Measurements from ENCODE around the gene FPR1.

The FPR1 gene

DNA sequence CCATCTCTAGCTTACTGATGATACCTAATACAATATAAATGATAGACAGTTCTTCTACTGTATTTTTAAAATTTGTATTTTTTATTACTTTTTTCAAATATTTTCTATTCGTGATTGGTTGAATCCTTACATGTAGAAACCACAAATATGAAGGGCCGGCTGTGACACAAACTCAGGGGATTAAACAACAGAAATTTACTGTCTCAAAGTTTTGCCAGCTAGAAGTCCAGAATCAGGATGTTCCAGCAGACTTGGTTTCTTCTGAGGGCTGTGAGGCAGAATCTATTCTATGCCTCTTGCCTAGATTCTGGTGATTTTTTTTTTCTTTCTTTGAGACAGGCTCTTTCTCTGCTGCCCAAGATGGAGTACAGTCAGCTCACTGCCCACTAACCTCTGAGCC, 13.8 kb downstream of the FPR1 start:
- DNase-seq (ENCODE audit: low read depth, low spot score) = no peak

DNA sequence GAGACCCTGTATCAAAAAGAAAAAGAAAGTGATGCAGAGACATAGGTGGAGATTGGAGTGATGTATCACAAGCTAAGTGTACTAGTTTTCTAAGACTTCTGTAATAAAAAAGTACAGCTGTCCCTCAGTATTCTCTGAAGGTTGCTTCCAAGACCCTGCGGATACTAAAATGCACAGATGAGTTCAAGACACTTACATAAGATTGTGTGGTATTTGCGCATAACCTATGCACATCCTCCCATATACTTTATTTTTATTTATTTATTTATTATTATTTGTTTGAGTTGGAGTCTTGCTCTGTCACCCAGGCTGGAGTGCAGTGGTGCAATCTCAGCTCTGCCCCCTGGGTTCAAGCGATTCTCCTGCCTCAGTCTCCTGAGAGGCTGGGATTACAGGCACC, 14.3 kb downstream of the FPR1 start:
- DNase-seq (ENCODE audit: low read depth, low spot score) = no peak

DNA sequence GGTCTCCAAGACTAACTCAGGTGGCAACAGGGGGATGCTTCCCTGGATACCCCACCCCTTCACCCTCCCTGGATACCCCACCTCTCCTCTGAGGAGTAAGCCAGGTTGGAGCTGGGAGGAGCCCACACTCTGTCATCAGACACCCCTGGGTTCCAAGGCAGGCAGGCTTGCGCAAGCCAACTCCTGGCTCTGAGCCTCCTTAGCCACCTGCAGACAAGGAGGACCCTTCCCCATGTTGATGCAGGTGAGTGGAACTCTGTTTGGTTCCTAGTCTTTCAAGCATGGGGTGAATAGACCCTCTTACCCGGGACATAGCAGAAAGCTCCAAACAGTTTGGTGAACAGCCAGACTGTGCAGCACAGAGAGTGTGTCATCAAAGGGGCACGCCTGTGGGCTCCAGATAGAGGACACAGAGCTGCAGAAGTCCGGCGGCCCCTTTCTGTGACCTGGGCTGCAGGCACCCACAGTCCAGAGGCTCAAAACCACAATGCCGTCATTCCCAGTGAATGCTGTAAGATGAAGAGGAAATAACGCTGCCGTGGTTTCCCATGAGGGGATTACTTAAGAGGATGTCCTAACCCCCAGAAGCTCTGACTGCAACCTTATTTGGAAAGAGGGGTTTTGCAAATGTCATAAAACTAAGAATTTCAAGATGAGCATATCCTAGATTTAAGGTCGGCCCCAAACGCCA, 15.8 kb downstream of the FPR1 start:
- no peak for DNase-seq (ENCODE audit: low read depth, low spot score)

DNA sequence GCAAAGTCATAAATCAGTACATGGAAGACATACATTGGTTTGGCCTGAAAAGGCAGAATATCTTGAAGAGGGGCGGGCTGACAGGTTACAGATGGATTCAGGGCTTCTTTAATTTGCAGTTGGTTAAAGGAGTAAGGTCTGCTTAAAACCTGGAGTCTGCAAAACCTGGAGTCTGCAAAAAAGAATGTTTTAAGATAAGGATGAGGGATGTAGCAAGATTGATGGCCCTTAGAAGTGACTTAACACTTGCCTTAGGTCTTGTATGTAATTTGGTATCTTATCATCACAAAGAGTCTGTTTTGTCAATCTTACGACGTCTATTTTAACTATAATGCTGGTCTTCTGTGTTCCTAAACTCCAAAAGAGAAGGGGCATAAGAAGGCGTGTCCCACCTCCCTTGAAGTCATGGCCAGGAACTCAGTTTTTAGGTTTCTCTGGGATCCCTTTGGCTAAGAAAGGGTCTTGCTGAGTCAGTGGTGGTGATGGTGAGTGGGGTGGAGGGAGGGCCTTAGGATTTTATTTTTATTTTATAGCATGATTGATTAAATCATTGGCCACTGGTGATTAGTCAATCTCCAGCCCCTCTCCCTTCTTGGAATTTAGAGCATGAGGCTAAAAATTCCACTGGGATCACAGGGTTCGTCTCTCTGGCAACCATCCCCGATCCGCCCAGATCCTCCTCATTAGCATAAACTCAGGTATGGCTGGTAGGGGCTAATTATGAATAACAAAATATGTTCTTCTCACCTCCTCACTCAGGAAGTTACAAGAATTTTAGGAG, 17.7 kb downstream of the FPR1 start:
- peak; percentile 61 for DNase-seq (ENCODE audit: low read depth, low spot score)

DNA sequence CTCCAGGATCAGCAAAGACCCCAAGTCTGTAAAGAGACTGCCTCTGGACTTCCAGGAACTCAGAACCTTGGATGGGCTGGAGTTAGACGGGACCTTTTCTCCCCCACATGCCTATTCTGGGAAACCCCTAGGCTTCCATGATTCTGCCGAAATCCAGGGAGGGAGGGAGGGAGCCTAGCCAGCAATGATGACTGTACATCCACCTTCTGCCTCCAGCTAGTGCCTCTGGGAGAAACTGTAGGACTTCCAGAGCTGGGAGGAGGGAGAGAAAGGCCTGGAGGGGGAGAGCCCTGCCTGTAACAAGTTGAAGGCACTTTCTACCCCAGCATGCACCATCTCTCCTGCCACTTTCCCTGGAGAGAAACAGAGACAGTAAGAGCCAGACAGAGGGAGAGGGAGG, 21.9 kb downstream of the FPR1 start:
- no peak for DNase-seq (ENCODE audit: low read depth, low spot score)

DNA sequence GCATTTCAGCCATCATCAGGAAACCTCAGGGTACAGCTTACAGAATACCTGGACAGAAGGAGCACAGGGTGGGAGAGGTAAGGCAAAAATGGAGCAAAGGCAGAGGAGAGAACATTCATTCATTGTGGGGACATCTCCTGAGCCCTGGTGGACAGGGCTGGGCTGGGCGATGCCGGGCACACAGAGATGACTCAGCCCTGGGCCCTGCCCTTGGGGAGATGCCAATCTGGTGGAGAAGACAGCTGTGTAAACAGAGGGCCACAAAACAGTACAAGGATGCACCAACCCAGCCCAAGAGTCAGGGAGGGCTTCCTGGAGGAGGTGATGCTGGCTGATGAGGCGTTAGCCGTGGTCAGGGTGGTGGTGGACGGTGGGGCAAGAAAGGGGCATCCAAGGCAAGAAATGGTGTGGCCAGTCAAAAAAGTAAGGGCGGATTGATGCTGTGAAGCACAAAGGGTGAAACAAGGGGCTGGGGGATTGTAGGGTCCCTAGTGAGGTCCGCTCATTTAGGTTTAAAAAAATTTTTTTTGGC, 24.3 kb downstream of the FPR1 start:
- no peak for DNase-seq (ENCODE audit: low read depth, low spot score)

DNA sequence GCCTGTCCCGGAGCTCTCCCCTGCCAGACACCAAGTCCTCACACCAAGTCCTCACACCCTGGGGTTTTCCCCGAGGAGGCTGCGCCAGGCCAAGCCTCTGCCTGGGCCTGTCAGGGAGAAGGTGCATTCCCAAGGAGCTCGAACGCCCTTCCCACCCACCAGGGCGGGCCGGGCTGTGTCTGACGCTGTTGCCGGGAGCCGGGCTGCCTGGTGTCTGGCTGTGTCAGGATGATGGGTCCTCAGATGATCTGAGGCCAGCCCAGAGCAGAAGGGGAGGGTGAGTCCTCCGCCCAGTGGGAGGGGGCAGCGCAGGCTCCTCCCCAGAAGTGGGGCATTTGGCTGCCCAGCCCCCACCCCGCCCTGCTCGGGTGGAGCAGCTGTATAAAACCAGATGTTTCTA, 25.6 kb downstream of the FPR1 start:
- DNase-seq (ENCODE audit: low read depth, low spot score) = peak; percentile 97

DNA sequence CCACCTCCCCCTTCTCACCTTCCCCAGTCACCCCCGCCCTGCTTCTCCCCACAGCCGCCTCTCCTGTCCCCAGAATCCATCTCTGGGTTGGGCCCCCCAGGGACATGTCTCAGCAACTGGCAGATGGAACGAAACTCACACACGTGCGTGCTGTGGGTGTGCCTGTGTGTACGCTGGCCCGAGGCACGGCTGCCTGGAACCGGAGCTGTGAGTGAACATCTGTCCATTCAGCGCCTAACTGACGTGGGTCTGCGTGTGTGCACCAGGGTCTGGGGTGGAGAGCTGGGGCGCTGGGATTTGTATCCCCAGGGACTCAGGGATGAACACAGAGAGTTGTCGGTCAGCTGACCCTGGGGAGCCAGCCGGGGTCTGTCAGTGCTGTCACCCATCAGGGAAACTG, 27.1 kb downstream of the FPR1 start:
- no peak for DNase-seq (ENCODE audit: low read depth, low spot score)

DNA sequence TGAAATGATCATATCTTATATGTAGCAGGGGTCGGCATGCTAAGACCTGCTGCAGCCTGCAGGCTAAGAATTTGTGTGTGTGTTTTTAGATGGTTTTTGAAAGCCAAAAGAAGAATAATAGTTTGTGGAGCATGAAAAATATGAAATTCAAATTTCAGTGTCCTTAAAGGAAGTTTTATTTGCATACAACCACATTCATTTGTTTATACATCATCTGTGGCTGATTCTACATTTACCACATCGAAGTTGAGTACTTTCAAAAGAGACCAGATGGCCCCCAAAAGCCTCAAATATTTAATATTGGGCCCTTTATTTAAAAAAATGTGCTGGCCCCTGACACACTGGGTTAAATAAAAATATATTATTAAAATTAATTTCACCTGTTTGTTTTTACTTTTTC, 29.2 kb downstream of the FPR1 start:
- no peak for DNase-seq (ENCODE audit: low read depth, low spot score)

DNA sequence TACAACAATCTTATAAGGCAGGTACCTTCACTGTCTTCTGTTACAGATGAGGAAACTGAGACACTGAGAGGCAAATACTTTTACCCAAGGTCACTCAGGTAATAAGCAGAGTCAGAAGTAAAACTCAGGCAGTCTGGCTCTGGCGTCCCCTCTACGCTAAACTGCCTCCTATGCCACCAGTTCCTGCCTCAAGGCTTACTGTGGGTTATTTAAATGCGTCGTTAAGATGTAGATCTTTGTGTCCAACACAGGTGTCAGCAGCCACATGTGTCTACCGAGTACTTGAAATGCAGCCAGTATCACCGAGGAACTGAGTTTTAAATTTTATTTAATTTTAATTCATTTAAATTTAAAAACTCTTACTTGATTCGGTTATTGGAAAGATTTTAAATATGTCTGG, 29.8 kb downstream of the FPR1 start:
- DNase-seq (ENCODE audit: low read depth, low spot score) = no peak

DNA sequence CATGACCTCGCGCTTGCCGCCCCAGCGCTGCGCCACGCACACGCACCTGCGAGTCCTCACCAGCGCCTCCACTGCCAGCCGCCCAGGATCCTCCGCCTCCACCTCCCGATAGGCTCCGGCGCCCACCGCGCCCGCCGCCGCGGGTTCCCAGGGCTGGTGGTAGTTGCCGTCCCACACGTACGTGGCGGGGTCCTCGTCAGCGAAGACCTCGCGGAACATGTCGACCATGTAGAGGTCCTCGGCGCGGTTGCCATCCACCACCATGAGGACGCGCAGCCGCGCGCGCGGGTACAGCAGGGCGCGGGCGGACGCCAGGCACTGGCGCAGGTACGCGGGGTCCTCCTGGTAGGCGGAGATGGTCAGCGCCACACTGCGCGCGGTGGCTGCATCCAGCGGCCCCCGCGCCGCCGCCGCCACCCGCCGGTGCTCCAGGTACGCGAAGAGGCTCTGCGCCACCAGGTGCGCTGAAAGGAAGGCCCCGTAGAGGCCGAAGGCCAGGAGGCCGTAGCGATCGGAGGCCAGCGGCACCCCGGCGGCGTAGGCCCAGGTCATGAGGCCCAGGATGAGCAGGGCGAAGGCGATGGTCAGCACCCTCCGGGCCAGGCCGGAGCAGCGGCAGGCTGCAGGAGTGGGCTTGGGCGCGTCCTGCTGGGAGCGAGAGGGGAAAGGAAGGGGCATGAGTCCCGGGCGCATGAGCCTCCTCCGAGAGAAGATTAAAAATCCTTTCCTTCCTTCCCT, 32.3 kb downstream of the FPR1 start:
- DNase-seq (ENCODE audit: low read depth, low spot score) = peak; percentile 64

DNA sequence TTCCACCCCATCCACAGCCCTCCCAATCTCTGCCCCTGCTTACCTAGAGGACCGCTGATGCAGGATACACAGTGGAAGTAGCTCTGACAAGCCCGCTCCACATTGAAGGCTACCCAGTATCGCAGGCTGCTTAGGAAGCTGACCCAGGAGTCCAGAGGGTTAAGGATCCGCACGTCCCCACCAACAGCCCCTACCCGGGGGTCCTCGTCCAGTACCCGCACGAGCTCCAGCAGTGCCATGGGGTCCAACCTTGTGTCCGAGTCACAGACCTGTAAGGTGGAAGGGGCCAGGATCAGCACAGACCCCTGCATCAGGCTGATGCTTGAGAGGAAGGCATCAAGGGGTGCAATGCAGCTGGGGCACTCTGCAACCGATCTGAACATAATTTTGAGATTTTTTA, 34.8 kb downstream of the FPR1 start:
- no peak for DNase-seq (ENCODE audit: low read depth, low spot score)

DNA sequence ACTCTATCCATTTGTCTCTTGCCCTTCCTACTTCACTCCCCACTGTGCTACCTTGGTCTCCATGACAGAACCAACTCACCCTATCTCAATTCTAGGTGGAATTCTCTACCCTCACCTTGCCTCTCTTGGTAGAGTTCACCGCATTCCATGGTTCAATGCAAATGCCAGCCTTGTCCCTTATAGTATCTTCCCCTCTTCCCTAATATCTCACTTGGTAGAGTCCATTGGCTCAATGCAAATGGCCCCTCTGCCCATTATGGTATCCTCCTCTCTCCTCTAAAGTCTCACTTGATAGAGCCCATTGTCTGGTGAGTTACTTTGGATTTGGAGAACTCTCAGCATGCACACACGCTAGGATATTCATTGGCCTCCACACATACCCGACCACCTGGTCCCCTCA, 35.8 kb downstream of the FPR1 start:
- DNase-seq (ENCODE audit: low read depth, low spot score) = no peak

DNA sequence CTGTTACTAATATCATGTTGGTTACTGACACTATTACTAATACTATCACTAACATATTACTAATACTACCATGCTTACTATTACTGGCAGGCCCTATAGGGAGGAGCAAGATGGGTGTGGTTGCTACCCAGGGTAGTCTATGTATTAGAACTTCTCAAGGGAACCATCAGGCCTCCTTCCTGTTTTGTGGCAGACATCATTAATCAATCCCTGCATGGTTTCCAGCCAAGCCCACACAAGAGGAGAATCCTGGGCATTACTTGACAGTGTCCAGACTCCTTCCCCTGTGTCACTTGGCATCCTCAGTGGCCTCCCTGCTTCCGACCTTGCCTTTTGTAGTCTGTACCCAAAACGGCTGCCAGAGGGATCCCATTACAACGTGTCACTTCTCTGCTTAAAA, 36.8 kb downstream of the FPR1 start:
- no peak for DNase-seq (ENCODE audit: low read depth, low spot score)

DNA sequence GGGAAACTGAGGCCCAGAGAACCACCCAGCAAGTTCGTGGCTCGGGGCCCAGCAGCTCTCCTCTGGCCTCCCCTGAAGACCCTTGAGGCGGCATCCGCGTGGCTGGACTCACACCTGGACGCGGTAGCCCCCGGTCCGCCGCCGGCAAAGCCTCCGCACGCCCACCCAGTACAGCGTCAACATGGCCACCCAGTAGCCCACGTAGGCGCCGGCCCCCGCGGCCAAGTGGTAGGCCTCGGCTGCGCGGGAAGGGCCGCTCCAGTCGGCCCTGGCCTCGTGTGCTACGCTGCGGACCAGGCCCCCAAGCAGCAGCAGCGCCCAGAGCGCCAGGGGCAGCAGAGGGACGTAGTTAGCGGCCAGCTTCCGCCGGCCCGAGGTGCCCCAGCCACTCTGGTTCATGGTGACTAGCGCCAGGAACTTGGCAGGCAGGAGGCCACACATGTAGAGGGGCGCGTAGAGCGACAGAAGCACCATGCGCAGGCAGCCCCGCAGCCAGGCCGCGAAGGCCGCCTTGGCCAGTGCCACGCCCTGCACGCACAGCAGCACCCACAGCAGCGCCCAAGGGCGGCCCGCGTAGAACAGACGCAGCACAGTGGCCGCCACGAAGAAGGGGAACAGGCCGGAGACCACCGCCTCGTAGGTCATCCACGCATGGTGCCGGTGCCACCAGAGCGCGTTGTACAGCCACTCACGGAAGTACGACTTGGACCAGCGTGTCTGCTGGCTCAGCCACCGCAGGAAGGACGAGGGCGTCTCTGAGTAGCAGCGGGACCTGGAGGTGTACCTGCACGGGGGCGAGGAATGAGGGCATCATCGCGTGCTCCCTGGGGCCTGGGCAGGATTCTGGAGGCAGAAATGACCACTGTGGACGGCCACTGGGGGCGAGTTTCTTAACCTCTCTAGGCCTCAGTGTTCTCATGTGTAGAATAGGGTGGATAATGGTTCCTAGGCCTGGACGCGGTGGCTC, 38.1 kb downstream of the FPR1 start:
- no peak for DNase-seq (ENCODE audit: low read depth, low spot score)

DNA sequence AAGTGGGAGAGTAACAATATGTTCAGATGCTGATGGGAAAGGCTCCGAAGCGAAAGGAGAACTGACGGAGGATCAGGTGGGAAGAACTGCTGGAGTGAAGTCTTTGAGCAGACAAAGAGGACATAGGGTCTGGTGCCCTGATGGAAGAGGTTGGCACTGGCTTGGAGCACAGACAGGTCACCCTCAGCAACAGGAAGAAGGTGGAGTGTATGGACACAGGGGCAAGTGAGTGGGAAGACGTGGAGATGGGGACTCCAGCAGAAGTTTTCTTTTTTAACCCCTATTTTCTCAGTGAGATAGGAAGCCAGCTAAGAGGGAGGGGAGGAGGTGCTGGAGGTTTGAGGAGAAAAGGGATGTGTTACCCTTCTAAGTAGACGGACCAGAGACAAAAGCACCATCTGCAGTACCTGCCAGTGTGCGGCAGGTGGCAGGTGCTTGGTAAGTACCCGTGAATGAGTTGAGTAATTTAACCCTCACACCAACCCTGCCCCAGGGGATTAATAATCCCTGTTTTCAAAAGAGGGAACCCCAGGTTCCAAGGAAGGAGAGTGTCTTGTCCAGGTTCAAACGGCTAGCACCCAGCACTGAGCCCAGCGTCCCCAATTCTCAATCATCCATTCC, 39.1 kb downstream of the FPR1 start:
- DNase-seq (ENCODE audit: low read depth, low spot score) = peak; percentile 81

DNA sequence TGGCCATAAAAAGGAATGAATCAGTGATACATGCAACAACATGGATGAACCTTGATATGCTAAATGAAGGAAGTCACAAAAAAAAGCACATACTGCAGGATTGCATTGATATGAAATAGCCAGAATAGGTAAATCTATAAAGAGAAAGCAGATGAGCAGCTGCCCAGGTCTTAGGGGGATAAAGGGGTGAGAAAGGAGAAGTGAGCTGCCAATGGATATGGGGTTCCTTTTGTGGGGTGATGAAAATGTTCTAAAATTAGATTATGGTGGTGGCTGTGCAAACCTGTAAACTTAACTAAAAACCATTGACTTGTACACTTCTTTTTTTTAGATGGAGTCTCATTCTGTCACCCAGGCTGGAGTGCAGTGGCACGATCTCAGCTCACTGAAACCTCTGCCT, 40.0 kb downstream of the FPR1 start:
- DNase-seq (ENCODE audit: low read depth, low spot score) = no peak

DNA sequence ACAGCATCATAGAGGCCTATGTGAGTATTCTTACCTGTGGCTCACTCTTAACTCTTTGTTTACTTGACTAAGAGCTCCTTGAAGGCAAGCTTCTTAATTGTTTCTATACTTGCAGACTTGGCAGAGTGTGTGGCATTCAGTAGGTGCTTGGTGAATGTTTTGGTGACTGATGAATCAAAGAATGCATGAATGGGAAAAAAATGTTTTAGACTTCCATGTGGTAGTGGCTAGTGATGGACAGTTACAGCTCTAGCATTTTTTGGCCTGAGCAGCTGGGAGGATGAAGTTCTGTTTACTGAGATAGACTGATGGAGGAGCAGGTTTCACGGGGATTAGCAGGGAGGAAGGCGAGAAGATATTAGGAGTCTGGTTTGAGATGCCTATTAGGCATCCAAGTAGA, 41.5 kb downstream of the FPR1 start:
- DNase-seq (ENCODE audit: low read depth, low spot score) = no peak

DNA sequence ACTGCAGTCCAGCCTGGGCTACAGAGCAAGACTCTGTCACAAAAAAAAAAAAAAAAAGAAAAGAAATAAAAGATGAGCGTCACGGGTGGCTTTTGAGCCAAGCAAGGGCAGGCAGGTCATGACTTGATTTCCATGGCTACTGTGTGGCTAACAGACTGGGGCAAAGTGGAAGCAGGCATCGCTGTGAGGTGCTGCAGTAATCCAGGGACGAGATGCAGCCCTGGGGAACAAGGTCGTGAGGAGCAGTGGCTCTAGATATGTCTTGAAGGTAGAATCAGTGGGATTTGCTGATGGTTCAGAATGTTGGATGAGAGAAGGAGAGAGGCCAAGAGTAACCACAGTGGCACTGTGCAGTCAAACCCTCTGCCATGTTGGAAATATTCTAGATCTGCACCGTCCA, 42.1 kb downstream of the FPR1 start:
- DNase-seq (ENCODE audit: low read depth, low spot score) = no peak

DNA sequence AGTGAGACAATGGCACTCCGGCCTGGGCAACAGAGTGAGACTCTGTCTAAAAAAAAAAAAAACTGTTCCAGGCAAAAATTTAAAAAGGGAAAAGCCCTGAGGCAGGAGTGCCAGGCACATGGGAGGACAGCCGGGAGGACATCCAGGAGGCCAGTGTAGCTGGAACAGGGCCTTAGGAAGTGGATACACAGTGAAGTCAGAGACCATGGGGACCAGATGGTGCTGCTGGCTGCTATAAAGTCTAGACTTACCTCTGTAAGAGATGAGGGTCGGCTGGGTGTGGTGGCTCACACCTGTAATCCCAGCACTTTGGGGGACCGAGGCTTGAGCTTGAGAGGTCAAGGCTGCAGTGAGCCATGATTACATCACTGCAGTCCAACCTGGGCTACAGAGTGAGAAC, 42.9 kb downstream of the FPR1 start:
- DNase-seq (ENCODE audit: low read depth, low spot score) = no peak

DNA sequence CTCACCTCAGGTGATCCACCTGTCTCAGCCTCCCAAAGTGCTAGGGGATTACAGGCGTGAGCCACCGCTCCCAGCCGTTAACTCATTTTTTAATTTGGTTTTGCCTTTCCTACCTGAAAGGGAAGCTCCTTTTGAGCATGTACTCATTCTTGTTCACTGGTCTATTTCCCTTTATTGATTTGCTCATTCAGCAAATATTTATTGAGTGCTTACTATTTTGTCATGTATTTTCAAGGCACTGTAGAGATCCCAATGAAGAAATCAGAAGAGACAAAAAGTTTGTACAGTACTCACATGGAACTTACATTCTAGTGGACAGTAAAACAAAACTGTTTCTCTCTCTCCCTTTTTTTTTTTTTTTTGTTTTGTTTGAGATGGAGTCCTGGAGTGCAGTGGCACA, 44.8 kb downstream of the FPR1 start:
- DNase-seq (ENCODE audit: low read depth, low spot score) = no peak

Data from ELF-1 (cell line).